Subcutaneous preadipocyte (primary cell): ENCODE measurements around the gene ETV6. TPM values are rescaled to one million over a fixed set of nuclear protein-coding genes. Genes with fewer than 3 reads are reported as not detected.

Source experiments
- total RNA-seq: library from RNA; depleted of rRNA; stranded (reverse); fragments of >200 nt; gene quantifications from 2 replicates; pipeline ENCODE4 v1.2.3, GENCODE V29; 2012

The ETV6 gene
- total RNA-seq = 5.7 and 5.9 TPM in 2 replicates

GRCh38 chr12:11649413-11650285, at the start of gene ETV6:
Gene ETV6, plus strand, starts transcription at chr12:11649674. Its CDS starts 454 bp downstream, at chr12:11650128.

